ELF-1 (cell line): ENCODE data around the gene TAP1.
"Not testable (repeated sequence)": the region's sequence is repeated elsewhere in the genome, so short reads cannot be mapped to it uniquely, and the experiment has no call there.

Experiments used
- DNase-seq: peaks from one replicate; pipeline ENCODE4 v3.0.0-alpha.2; 2016; ENCODE audit warnings: low read depth, low spot score

Gene TAP1

GRCh38 chr6:32853541-32854375, at the start of gene TAP1, which contains the start of gene PSMB9:
Gene TAP1, minus strand, starts transcription at chr6:32853704. Its CDS starts 68 bp downstream, at chr6:32853636.
Gene PSMB9, plus strand, starts transcription at chr6:32854192. Its CDS starts 38 bp downstream, at chr6:32854230.
- peak; percentile 94 for DNase-seq

- no peak for DNase-seq
Measured at GRCh38 chr6:32895006-32895345, 41.5 kb upstream of the TAP1 start.

- DNase-seq = peak; percentile 98
Measured at GRCh38 chr6:32894085-32895005, 40.8 kb upstream of the TAP1 start.

GRCh38 chr6:32890831-32891230, 37.3 kb upstream of the TAP1 start:
- DNase-seq = no peak

GRCh38 chr6:32889533-32889932, 36.0 kb upstream of the TAP1 start:
- DNase-seq = no peak

- no peak for DNase-seq
Measured at GRCh38 chr6:32888576-32888975, 35.1 kb upstream of the TAP1 start.

- no peak for DNase-seq
Measured at GRCh38 chr6:32887616-32888015, 34.1 kb upstream of the TAP1 start.

GRCh38 chr6:32886681-32887383, 33.3 kb upstream of the TAP1 start:
- no peak for DNase-seq

GRCh38 chr6:32885698-32886286, 32.3 kb upstream of the TAP1 start:
- DNase-seq = no peak

GRCh38 chr6:32883789-32884188, 30.3 kb upstream of the TAP1 start:
- peak; percentile 21 for DNase-seq

GRCh38 chr6:32882879-32883250, 29.4 kb upstream of the TAP1 start:
- no peak for DNase-seq

GRCh38 chr6:32880962-32881361, 27.5 kb upstream of the TAP1 start:
- DNase-seq = not testable (repeated sequence)

GRCh38 chr6:32879691-32880090, 26.2 kb upstream of the TAP1 start:
- DNase-seq = no peak

GRCh38 chr6:32876603-32877002, 23.1 kb upstream of the TAP1 start:
- DNase-seq = no peak

GRCh38 chr6:32873947-32874346, 20.4 kb upstream of the TAP1 start:
- not testable (repeated sequence) for DNase-seq

GRCh38 chr6:32868257-32868788, 14.8 kb upstream of the TAP1 start:
- peak; percentile 76 for DNase-seq

GRCh38 chr6:32867554-32868256, 14.2 kb upstream of the TAP1 start:
- DNase-seq = no peak

GRCh38 chr6:32867022-32867477, 13.5 kb upstream of the TAP1 start:
- no peak for DNase-seq

- DNase-seq = no peak
Measured at GRCh38 chr6:32865724-32866443, 12.4 kb upstream of the TAP1 start.

GRCh38 chr6:32862725-32863124, 9.2 kb upstream of the TAP1 start:
- no peak for DNase-seq
